ENCODE measurements around the gene ADAM23.

The ADAM23 gene

DNA sequence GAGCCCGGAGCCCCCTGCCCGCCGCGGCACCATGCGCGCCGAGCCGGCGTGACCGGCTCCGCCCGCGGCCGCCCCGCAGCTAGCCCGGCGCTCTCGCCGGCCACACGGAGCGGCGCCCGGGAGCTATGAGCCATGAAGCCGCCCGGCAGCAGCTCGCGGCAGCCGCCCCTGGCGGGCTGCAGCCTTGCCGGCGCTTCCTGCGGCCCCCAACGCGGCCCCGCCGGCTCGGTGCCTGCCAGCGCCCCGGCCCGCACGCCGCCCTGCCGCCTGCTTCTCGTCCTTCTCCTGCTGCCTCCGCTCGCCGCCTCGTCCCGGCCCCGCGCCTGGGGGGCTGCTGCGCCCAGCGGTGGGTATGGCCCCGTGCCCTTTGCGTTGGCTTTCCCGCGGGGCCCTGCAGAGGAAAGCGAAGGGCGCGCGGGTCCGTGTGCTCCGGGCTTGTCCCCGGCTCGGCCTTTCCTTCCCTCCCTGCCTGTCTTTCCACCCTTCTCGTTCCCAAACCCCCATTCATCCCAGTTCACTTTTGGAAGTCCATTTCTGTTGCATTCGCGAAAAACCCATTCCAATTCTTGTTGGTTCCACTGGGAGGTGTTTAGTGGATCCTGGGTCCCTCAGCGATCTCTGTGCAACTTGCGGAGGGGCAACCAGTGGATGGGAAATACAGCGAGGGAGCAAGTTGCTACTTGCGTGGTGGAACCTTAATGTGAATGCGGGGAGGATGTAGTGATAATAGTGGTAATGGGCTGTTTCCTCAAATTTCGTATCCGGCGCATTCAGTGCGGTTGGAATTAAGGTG lies 599 bp downstream of the ADAM23 start:
- DNase-seq (ENCODE audit: low spot score), result no peak

- no peak for DNase-seq (ENCODE audit: low spot score)
Observed at GRCh38 chr2:206445948-206446347, 2.6 kb downstream of the ADAM23 start.

DNA sequence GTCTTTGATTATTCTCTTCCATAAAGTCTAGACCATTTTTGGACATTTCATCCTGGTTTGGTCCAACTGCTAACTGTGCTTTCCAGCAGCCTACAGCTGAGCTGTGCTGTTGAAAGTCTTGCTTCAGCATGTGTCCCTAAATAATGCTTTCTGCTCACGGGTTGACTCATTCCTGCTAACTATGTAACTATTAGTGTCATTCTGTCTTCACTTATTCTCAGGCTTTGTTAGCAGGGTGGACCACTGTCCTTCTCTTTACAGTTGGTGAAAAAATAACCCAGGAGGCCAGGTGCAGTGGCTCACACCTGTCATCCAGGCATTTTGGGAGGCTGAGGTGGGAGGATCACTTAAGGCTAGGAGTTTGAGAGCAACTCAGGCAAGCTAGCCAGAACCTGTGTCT lies 8.9 kb downstream of the ADAM23 start:
- no peak for DNase-seq (ENCODE audit: low spot score)

GRCh38 chr2:206452750-206453149 lies 9.4 kb downstream of the ADAM23 start:
- no peak for DNase-seq (ENCODE audit: low spot score)

DNA sequence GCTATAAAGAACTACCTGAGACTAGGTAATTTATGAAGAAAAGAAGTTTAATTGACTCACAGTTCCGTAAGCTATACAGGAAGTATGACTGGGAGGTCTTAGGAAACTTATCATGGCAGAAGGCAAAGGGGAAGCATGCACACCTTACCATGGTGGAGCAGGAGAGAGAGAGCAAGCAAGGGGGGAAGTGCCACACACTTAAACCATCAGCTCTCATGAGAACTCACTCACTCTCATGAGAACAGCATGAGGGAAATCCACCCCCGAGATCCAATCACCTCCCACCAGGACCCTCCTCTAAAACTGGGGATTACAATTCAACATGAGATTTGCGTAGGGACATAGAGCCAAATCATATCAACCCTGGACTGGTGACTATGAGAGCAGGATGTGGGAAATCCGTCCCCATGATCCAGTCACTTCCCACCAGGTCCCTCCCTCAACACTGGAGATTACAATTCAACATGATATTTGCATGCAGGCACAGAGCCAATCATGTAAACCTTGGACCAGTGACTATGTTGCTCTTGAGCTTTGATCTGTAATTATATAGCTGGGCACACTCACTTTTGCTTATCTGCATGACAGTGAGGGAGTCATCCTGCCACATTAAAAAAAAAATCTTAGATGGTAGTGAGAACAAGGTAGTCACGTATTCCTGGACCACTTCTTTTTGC lies 12.9 kb downstream of the ADAM23 start:
- DNase-seq (ENCODE audit: low spot score), result no peak

- DNase-seq (ENCODE audit: low spot score), result no peak
Observed at GRCh38 chr2:206457188-206457634, 13.9 kb downstream of the ADAM23 start.

- no peak for DNase-seq (ENCODE audit: low spot score)
Observed at GRCh38 chr2:206462240-206462854, 19.0 kb downstream of the ADAM23 start.

DNA sequence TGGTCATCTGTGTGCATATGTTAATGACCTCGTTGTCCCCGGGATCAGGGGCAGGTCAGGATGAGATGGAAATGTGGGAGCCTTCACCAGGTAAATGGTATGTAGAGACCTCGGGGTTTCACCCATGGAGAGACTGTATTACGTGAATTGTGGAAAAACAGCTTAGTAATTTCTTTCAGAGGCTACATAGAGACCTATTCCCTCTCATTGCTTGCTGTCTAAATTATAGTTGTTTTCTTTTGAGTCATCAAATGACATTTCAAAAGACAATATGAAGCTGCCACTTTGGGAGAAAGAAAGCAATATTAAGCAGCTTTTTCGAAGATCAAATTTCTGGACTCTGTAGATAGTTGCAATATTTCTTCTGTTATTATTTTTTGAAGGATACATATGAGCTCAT lies 20.4 kb downstream of the ADAM23 start:
- no peak for DNase-seq (ENCODE audit: low spot score)

- DNase-seq (ENCODE audit: low spot score), result no peak
Observed at GRCh38 chr2:206464597-206464996, 21.3 kb downstream of the ADAM23 start.

- DNase-seq (ENCODE audit: low spot score), result no peak
Observed at GRCh38 chr2:206471524-206472062, 28.3 kb downstream of the ADAM23 start.

DNA sequence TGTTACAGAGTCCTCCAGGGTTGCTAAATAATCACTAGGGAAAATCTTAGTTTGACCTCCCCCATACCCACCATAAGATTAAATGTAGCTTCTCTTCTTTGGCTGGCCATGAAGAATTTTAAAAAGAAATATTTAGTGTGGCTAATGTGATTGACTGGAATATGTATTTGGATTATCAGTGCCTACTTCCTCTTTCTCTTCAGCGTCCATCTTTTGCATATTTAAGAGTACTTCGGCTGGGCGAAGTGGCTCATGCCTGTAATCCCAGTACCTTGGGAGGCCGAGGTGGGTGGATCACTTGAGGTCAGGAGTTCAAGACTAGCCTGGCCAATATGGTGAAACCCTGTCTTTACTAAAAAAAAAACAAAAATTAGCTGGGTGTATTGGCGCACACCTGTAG lies 28.8 kb downstream of the ADAM23 start:
- DNase-seq (ENCODE audit: low spot score), result no peak

- DNase-seq (ENCODE audit: low spot score), result no peak
Observed at GRCh38 chr2:206474099-206474498, 30.8 kb downstream of the ADAM23 start.

DNA sequence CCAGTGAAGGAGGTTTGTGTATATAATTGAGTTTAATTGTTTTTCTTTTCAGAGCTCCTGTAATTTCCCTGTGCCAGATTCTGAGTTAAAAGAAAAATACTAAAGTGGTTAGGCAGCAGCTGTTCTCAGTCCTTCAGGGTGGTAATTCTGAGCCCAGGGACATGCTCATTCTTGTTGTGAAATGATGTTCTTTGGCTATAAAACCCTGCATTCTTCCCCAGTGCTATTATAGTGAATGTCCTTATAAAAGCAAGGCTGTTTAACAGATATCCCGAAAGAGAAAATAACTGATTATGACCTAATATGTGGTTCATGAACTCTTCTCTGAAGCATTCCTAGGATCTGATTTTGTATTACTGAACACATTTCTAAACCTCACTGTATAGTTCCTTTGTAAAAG lies 34.0 kb downstream of the ADAM23 start:
- no peak for DNase-seq (ENCODE audit: low spot score)

GRCh38 chr2:206478340-206478739 lies 35.0 kb downstream of the ADAM23 start:
- no peak for DNase-seq (ENCODE audit: low spot score)

DNA sequence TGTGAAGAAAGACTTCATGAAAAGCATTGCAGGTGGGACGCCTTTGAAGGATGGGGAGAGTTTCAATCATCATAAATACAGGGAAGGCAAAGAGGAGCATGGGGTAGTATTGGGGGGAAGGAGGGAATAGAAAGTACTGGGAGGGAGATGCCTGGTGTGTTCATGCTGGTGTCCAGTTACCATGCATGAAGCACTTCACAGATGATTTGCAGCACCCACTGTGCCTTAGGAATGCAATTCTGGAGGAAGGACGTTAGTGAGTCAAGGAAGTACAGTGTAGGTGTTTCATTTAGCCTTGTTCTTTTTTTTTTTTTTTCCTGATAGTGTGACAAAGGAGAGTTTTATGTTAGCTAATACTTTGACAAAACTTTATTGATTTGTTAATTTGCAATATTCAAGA lies 36.8 kb downstream of the ADAM23 start:
- no peak for DNase-seq (ENCODE audit: low spot score)

GRCh38 chr2:206480620-206481019 lies 37.3 kb downstream of the ADAM23 start:
- no peak for DNase-seq (ENCODE audit: low spot score)

DNA sequence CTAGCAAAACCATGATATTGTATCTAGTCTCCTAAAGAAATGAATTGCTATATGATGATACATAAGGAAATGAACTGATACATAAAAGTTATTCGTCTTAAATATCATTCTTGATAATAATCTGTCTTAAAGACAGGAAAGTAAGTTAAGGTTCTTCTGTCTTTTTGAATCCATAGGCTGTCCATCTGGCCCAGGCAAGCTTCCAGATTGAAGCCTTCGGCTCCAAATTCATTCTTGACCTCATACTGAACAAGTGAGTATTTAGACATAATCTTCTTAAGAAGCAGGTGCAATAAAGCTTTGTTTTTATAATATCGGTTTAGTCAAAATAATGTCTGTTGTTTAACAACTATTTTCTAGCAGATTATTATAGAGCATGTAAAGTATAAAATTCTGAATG lies 37.7 kb downstream of the ADAM23 start:
- no peak for DNase-seq (ENCODE audit: low spot score)

GRCh38 chr2:206482123-206482522 lies 38.8 kb downstream of the ADAM23 start:
- no peak for DNase-seq (ENCODE audit: low spot score)

DNA sequence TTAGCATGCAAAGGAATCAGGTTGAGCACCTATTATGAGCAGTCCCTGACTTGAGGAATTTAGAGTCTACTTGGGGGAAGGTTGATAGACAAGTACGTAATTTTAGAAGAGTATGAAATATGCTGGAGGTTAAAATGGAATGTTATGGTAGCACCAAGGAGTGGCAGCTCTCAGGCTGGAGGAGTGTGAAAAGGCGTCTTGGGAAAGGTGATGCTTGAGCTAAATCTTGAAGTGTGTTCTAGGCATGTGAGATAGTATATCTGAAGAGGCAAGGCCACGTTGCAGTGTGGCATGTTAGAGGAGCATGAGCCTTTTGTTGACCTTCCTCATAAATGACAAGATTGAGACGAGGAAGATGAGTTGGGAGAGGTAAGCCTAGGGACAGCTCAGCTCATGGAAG lies 39.3 kb downstream of the ADAM23 start:
- DNase-seq (ENCODE audit: low spot score), result no peak

- DNase-seq (ENCODE audit: low spot score), result no peak
Observed at GRCh38 chr2:206488053-206488452, 44.7 kb downstream of the ADAM23 start.

- no peak for DNase-seq (ENCODE audit: low spot score)
Observed at GRCh38 chr2:206488623-206489022, 45.3 kb downstream of the ADAM23 start.

- no peak for DNase-seq (ENCODE audit: low spot score)
Observed at GRCh38 chr2:206494061-206494460, 50.7 kb downstream of the ADAM23 start.

- DNase-seq (ENCODE audit: low spot score), result no peak
Observed at GRCh38 chr2:206502729-206503128, 59.4 kb downstream of the ADAM23 start.

Data from kidney capillary endothelial cell (primary cell).